PC-9 (cell line): ENCODE measurements around the gene FAM120A. TPM values are rescaled to one million over a fixed set of nuclear protein-coding genes. Genes with fewer than 3 reads are reported as not detected.

Experiments
- BruUV-seq: library from RNA; stranded (reverse); fragments of 400-500 nt; replicated peaks from 2 replicates; lab custom pipeline; 2021; lab: Mats Ljungman, UMichigan
- CTCF ChIA-PET: fragments of 300-600 bp; sonication (Branson Sonifier 250); formaldehyde crosslinking; loops from one replicate; lab custom pipeline; 2022; ENCODE audit warnings: antibody characterized with exemption; lab: Charles Lee
- POLR2A ChIA-PET: fragments of 300-600 bp; sonication (Branson Sonifier 250); formaldehyde crosslinking; loops from one replicate; lab custom pipeline; 2022; ENCODE audit warnings: antibody characterized with exemption; ENCODE audit not compliant: unreplicated experiment; lab: Charles Lee
- DNase-seq, 2 experiments: peaks; one replicate each; pipeline versions ENCODE4 v3.0.0 to v3.0.0-alpha.2; 2015 to 2022; ENCODE audit warnings: mixed read lengths in 1 of 2
- H2AFZ ChIP-seq: fragments of 200-600 bp; sonication (generic); 2 replicates; pipeline ENCODE4 v1.8.1; 2017; ENCODE audit warnings: antibody characterized with exemption
- H3F3A ChIP-seq: fragments of 200-600 bp; sonication (generic); 2 replicates; pipeline ENCODE4 v1.8.1; 2017; ENCODE audit warnings: antibody characterized with exemption, mild to moderate bottlenecking, low read depth; ENCODE audit not compliant: insufficient read depth
- H3K27ac ChIP-seq: fragments of 200-600 bp; sonication (generic); 2 replicates; pipeline ENCODE4 v1.6.1; 2016; ENCODE audit warnings: mixed run types
- H3K27me3 ChIP-seq: fragments of 200-600 bp; sonication (generic); 2 replicates; pipeline ENCODE4 v1.6.1; 2016; ENCODE audit warnings: low read depth, mixed run types; ENCODE audit not compliant: insufficient read depth
- H3K36me3 ChIP-seq: fragments of 200-600 bp; sonication (generic); 2 replicates; pipeline ENCODE4 v1.6.1; 2016; ENCODE audit warnings: low read depth, mixed run types
- H3K4me1 ChIP-seq: fragments of 200-600 bp; sonication (generic); replicated peaks from 2 replicates; pipeline ENCODE4 v1.6.1; 2016; ENCODE audit warnings: mixed run types; ENCODE audit not compliant: insufficient read depth
- H3K4me2 ChIP-seq: fragments of 200-600 bp; sonication (generic); 2 replicates; pipeline ENCODE4 v1.6.1; 2017; ENCODE audit warnings: mixed run types
- H3K4me3 ChIP-seq: fragments of 200-600 bp; sonication (generic); 2 replicates; pipeline ENCODE4 v1.6.1; 2016; ENCODE audit warnings: mixed run types
- H3K79me2 ChIP-seq: fragments of 200-600 bp; sonication (generic); 2 replicates; pipeline ENCODE4 v1.6.1; 2017; ENCODE audit warnings: low read depth, mixed run types
- H3K9me2 ChIP-seq: fragments of 200-600 bp; sonication (generic); 2 replicates; pipeline ENCODE4 v1.8.1; 2017; ENCODE audit warnings: mild to moderate bottlenecking; ENCODE audit not compliant: insufficient read depth
- H3K9me3 ChIP-seq: fragments of 200-600 bp; sonication (generic); 2 replicates; pipeline ENCODE4 v1.8.1; 2016; ENCODE audit warnings: low read depth; ENCODE audit not compliant: insufficient read depth
- H4K20me1 ChIP-seq: fragments of 200-600 bp; sonication (generic); 2 replicates; pipeline ENCODE4 v1.8.1; 2017; ENCODE audit not compliant: insufficient read depth
- CTCF ChIP-seq: fragments of 200-600 bp; sonication (generic); conservative IDR thresholded peaks from 2 replicates; pipeline ENCODE4 v1.6.1; 2017; ENCODE audit warnings: mixed run types, antibody characterized with exemption, mild to moderate bottlenecking, moderate library complexity
- EZH2 ChIP-seq: fragments of 200-600 bp; sonication (generic); IDR thresholded peaks from 2 replicates; pipeline ENCODE4 v1.8.0; 2017; ENCODE audit warnings: antibody characterized with exemption, low read depth
- intact Hi-C: fragments of 100-400 bp; cut with micrococcal nuclease; formaldehyde crosslinking; loops from one replicate; pipeline ENCODE4 v1.10.0; 2022; ENCODE audit not compliant: unreplicated experiment
- total RNA-seq: library from RNA; stranded (reverse); gene quantifications from 2 replicates; pipeline ENCODE4 v1.2.3, GENCODE V29; 2021

Gene FAM120A
- total RNA-seq, 1 experiment from 2014 or later, result 171 TPM

GRCh38 chr9:93467062-93467416 lies 15.6 kb downstream of the FAM120A start:
- H3K4me2 ChIP-seq, result peak overlapping the region; percentile 8; the same call in 1 of the 2 replicates
- peak overlapping the region; percentile 13; the same call in 1 of the 2 replicates for H3K27ac ChIP-seq
- peaks cover 17% of the 10 kb centered on the region for H3K36me3 ChIP-seq
- H2AFZ ChIP-seq, result no peak overlapping the region
- intact Hi-C loops, result no loop called here
- H3K9me2 ChIP-seq, result no peaks in the 10 kb centered on the region
- peaks cover 100% of the 10 kb centered on the region for H3K79me2 ChIP-seq
- TF ChIP-seq CTCF (no peak), EZH2 (no peak)
- H3K4me3 ChIP-seq, result no peak overlapping the region
- ChIA-PET CTCF (no interaction called here), POLR2A (no interaction called here)
- peaks cover 4% of the 10 kb centered on the region; the same call in 1 of the 2 replicates for H3F3A ChIP-seq
- peaks cover 5% of the 10 kb centered on the region; the same call in 1 of the 2 replicates for H4K20me1 ChIP-seq
- H3K9me3 ChIP-seq, result no peaks in the 10 kb centered on the region
- peaks cover 17% of the 10 kb centered on the region; the same call in 1 of the 2 replicates for H3K4me1 ChIP-seq
- H3K27me3 ChIP-seq, result no peaks in the 10 kb centered on the region
- no TSS peak for BruUV-seq
- DNase-seq, result no peak

DNA sequence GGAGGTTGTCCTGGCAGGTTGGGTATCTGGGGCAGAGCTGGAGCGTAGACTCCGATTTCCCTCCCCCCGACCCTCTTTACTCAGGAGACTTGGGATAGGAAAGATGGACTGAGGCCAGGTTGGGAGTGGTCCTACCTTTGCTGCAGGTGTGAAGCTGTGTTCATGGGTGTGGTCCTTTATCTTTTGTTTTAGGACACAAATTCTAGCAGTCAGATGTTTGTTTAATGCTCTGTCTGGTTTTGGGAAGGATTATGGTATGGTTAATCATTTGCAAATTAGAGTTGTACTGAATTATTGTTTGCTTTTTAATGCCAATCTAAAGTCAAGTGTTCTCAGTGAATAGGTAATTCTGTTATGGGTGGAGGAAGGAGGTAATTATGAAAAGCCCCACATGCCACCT lies 16.0 kb downstream of the FAM120A start:
- Histone ChIP-seq H3K79me2 (peaks cover 100% of the 10 kb centered on the region), H3K4me2 (peak overlapping the region; percentile 8; the same call in 1 of the 2 replicates), H3K4me1 (peaks cover 21% of the 10 kb centered on the region), H4K20me1 (peaks cover 5% of the 10 kb centered on the region; the same call in 1 of the 2 replicates), H3K9me2 (no peaks in the 10 kb centered on the region), H2AFZ (no peak overlapping the region), H3K9me3 (no peaks in the 10 kb centered on the region), H3K4me3 (no peak overlapping the region), H3K36me3 (peaks cover 21% of the 10 kb centered on the region), H3F3A (peaks cover 9% of the 10 kb centered on the region), H3K27ac (peak overlapping the region; percentile 9; the same call in 1 of the 2 replicates), H3K27me3 (no peaks in the 10 kb centered on the region)
- no peak for DNase-seq
- BruUV-seq, result no TSS peak
- ChIA-PET CTCF (no interaction called here), POLR2A (interaction anchor here (0.7 kb wide), 1 partner anchor 1138 kb away, joined by 3 read pairs; no protein-coding TSS in a partner anchor)
- no peak for TF ChIP-seq EZH2
- no peak for TF ChIP-seq CTCF
- intact Hi-C loops, result no loop called here

- Histone ChIP-seq H3F3A (peaks cover 23% of the 10 kb centered on the region), H3K79me2 (peaks cover 96% of the 10 kb centered on the region), H3K36me3 (peaks cover 20% of the 10 kb centered on the region), H3K27ac (no peak overlapping the region), H3K27me3 (no peaks in the 10 kb centered on the region), H4K20me1 (peaks cover 5% of the 10 kb centered on the region; the same call in 1 of the 2 replicates), H3K9me2 (no peaks in the 10 kb centered on the region), H3K4me1 (peaks cover 35% of the 10 kb centered on the region), H3K9me3 (no peaks in the 10 kb centered on the region), H3K4me2 (no peak overlapping the region), H3K4me3 (no peak overlapping the region), H2AFZ (no peak overlapping the region)
- ChIA-PET POLR2A (interaction anchor here (0.7 kb wide), 1 partner anchor 15 kb away, joined by 6 read pairs; no protein-coding TSS in a partner anchor), CTCF (no interaction called here)
- intact Hi-C loops, result no loop called here
- DNase-seq, result no peak
- no TSS peak for BruUV-seq
- TF ChIP-seq CTCF, result no peak
- no peak for TF ChIP-seq EZH2
Measured at GRCh38 chr9:93468763-93469456, 17.4 kb downstream of the FAM120A start.
